SK-N-SH treated with all-trans-retinoic acid at 6 μM for 48 hours (cell line): ENCODE data around the gene TXNRD3.

Experiments
- ATAC-seq: fragments of 200-7000 bp; cut with Tn5 transposase; 3 replicates; pipeline ENCODE4 v1.9.1; 2020; ENCODE audit warnings: mild to moderate bottlenecking, moderate library complexity
- CREB5 ChIP-seq: fragments of 250-450 bp; sonication (Bioruptor Pico); IDR thresholded peaks from 2 replicates; pipeline ENCODE4 v1.5.1; 2020; ENCODE audit warnings: low read depth, mild to moderate bottlenecking, moderate library complexity
- CSDC2 ChIP-seq: fragments of 250-450 bp; sonication (Bioruptor Pico); IDR thresholded peaks from 2 replicates; pipeline ENCODE4 v1.5.0; 2020; ENCODE audit warnings: mild to moderate bottlenecking, moderate library complexity
- CSRNP3 ChIP-seq: fragments of 250-450 bp; sonication (Bioruptor Pico); IDR thresholded peaks from 2 replicates; pipeline ENCODE4 v1.5.1; 2021; ENCODE audit warnings: mild to moderate bottlenecking, moderate library complexity
- ESRRG ChIP-seq: fragments of 250-450 bp; sonication (Bioruptor Pico); IDR thresholded peaks from 2 replicates; pipeline ENCODE4 v1.6.1; 2021; ENCODE audit warnings: mild to moderate bottlenecking
- GLIS3 ChIP-seq: fragments of 250-450 bp; sonication (Bioruptor Pico); IDR thresholded peaks from 2 replicates; pipeline ENCODE4 v1.5.0; 2020; ENCODE audit warnings: mild to moderate bottlenecking, moderate library complexity
- ISL1 ChIP-seq: fragments of 250-450 bp; sonication (Bioruptor Pico); IDR thresholded peaks from 2 replicates; pipeline ENCODE4 v2.1.2; 2022; ENCODE audit warnings: mild to moderate bottlenecking, moderate library complexity
- OSR1 ChIP-seq: fragments of 250-450 bp; sonication (Bioruptor Pico); IDR thresholded peaks from 2 replicates; pipeline ENCODE4 v1.8.0; 2022; ENCODE audit warnings: moderate library complexity, mild to moderate bottlenecking, inconsistent platforms
- POU6F1 ChIP-seq: fragments of 250-450 bp; sonication (Bioruptor Pico); IDR thresholded peaks from 2 replicates; pipeline ENCODE4 v1.8.0; 2021; ENCODE audit warnings: low read depth, mild to moderate bottlenecking, moderate library complexity, borderline replicate concordance
- PPARA ChIP-seq: fragments of 250-450 bp; sonication (Bioruptor Pico); IDR thresholded peaks from 2 replicates; pipeline ENCODE4 v1.5.0; 2020; ENCODE audit warnings: mild to moderate bottlenecking, borderline replicate concordance
- RARB ChIP-seq: fragments of 250-450 bp; sonication (Bioruptor Pico); IDR thresholded peaks from 2 replicates; pipeline ENCODE4 v1.8.0; 2021; ENCODE audit warnings: mild to moderate bottlenecking, moderate library complexity
- SNAI2 ChIP-seq: fragments of 250-450 bp; sonication (Bioruptor Pico); IDR thresholded peaks from 2 replicates; pipeline ENCODE4 v1.5.0; 2020; ENCODE audit warnings: mild to moderate bottlenecking, moderate library complexity
- TCF4 ChIP-seq: fragments of 250-450 bp; sonication (Bioruptor Pico); IDR thresholded peaks from 2 replicates; pipeline ENCODE4 v1.8.0; 2021; ENCODE audit warnings: mild to moderate bottlenecking, moderate library complexity, borderline replicate concordance
- TSHZ2 ChIP-seq: fragments of 250-450 bp; sonication (Bioruptor Pico); IDR thresholded peaks from 2 replicates; pipeline ENCODE4 v1.5.0; 2020; ENCODE audit warnings: mild to moderate bottlenecking, moderate library complexity
- ZC3H10 ChIP-seq: fragments of 250-450 bp; sonication (Bioruptor Pico); IDR thresholded peaks from 2 replicates; pipeline ENCODE4 v1.5.1; 2021; ENCODE audit warnings: mild to moderate bottlenecking, moderate library complexity
- ZFP30 ChIP-seq: fragments of 450-650 bp; formaldehyde crosslinking; IDR thresholded peaks from 2 replicates; pipeline ENCODE4 v1.5.0; 2022; ENCODE audit warnings: mild to moderate bottlenecking, moderate library complexity
- ZNF70 ChIP-seq: fragments of 450-650 bp; formaldehyde crosslinking; IDR thresholded peaks from 2 replicates; pipeline ENCODE4 v1.5.0; 2020; ENCODE audit warnings: mild to moderate bottlenecking, moderate library complexity
- ZNF8 ChIP-seq: fragments of 450-650 bp; formaldehyde crosslinking; IDR thresholded peaks from 2 replicates; pipeline ENCODE4 v1.5.0; 2020; ENCODE audit warnings: mild to moderate bottlenecking, moderate library complexity

The TXNRD3 gene

GRCh38 chr3:126668450-126669401 lies 13.8 kb upstream of the TXNRD3 start:
- no peak for ATAC-seq
- no peak for TF ChIP-seq CSRNP3 (CRISPR knock-in tag)
- no peak for TF ChIP-seq CSDC2
- no peak for TF ChIP-seq TSHZ2 (CRISPR knock-in tag)
- TF ChIP-seq TCF4: no peak
- no peak for TF ChIP-seq CREB5 (CRISPR knock-in tag)
- no peak for TF ChIP-seq ESRRG
- no peak for TF ChIP-seq ZFP30 (CRISPR knock-in tag)
- no peak for TF ChIP-seq ZNF8 (CRISPR knock-in tag)
- TF ChIP-seq RARB (CRISPR knock-in tag): no peak
- no peak for TF ChIP-seq GLIS3 (CRISPR knock-in tag)
- no peak for TF ChIP-seq POU6F1 (CRISPR knock-in tag)
- no peak for TF ChIP-seq SNAI2 (CRISPR knock-in tag)

GRCh38 chr3:126667631-126668449 lies 12.9 kb upstream of the TXNRD3 start:
- no peak for TF ChIP-seq ZC3H10 (CRISPR knock-in tag)
- no peak for ATAC-seq

- ATAC-seq: no peak
- no peak for TF ChIP-seq ESRRG
- TF ChIP-seq ISL1 (CRISPR knock-in tag): no peak
- no peak for TF ChIP-seq ZFP30 (CRISPR knock-in tag)
- TF ChIP-seq PPARA (CRISPR knock-in tag): no peak
- TF ChIP-seq POU6F1 (CRISPR knock-in tag): no peak
- TF ChIP-seq SNAI2 (CRISPR knock-in tag): no peak
- TF ChIP-seq OSR1 (CRISPR knock-in tag): no peak
- TF ChIP-seq CSDC2: no peak
- TF ChIP-seq CSRNP3 (CRISPR knock-in tag): no peak
- no peak for TF ChIP-seq GLIS3 (CRISPR knock-in tag)
- TF ChIP-seq ZNF70: no peak
- no peak for TF ChIP-seq ZNF8 (CRISPR knock-in tag)
- TF ChIP-seq TSHZ2 (CRISPR knock-in tag): no peak
- TF ChIP-seq TCF4: no peak
- no peak for TF ChIP-seq CREB5 (CRISPR knock-in tag)
Observed at GRCh38 chr3:126666658-126667528, 12.0 kb upstream of the TXNRD3 start.
